Smooth muscle cell (in vitro differentiated cells): ENCODE data around the gene PRSS27. TPM values are rescaled to one million over a fixed set of nuclear protein-coding genes. Genes with fewer than 3 reads are reported as not detected.

Experiments
- DNase-seq: peaks from one replicate; lab custom pipeline; 2025; ENCODE audit not compliant: unreplicated experiment; lab: John Stamatoyannopoulos, UW
- H2AFZ ChIP-seq: fragments of 200-600 bp; sonication (generic); 2 replicates; pipeline ENCODE4 v1.6.0; 2016; ENCODE audit warnings: antibody characterized with exemption, low read depth, mild to moderate bottlenecking
- H3F3A ChIP-seq: fragments of 200-600 bp; sonication (generic); 2 replicates; pipeline ENCODE4 v1.6.0; 2017; ENCODE audit warnings: antibody characterized with exemption, low read depth
- H3K27ac ChIP-seq: fragments of 200-600 bp; sonication (generic); 2 replicates; pipeline ENCODE4 v1.5.1; 2016; ENCODE audit warnings: low read depth, mild to moderate bottlenecking
- H3K27me3 ChIP-seq: fragments of 200-600 bp; sonication (generic); 2 replicates; pipeline ENCODE4 v1.6.1; 2016; ENCODE audit warnings: low read depth, mild to moderate bottlenecking
- H3K36me3 ChIP-seq: fragments of 200-600 bp; sonication (generic); 2 replicates; pipeline ENCODE4 v1.5.1; 2016; ENCODE audit warnings: low read depth
- H3K4me1 ChIP-seq: fragments of 200-600 bp; sonication (generic); 2 replicates; pipeline ENCODE4 v1.5.1; 2016; ENCODE audit warnings: low read depth
- H3K4me2 ChIP-seq: fragments of 200-600 bp; sonication (generic); 2 replicates; pipeline ENCODE4 v1.6.0; 2016; ENCODE audit warnings: mild to moderate bottlenecking
- H3K4me3 ChIP-seq: fragments of 200-600 bp; sonication (generic); 2 replicates; pipeline ENCODE4 v1.5.1; 2016; ENCODE audit warnings: mild to moderate bottlenecking
- H3K79me2 ChIP-seq: fragments of 200-600 bp; sonication (generic); 2 replicates; pipeline ENCODE4 v1.6.0; 2016; ENCODE audit warnings: low read depth, mild to moderate bottlenecking
- H3K9ac ChIP-seq: fragments of 200-600 bp; sonication (generic); 2 replicates; pipeline ENCODE4 v1.6.0; 2016; ENCODE audit warnings: low read depth
- H3K9me3 ChIP-seq: fragments of 200-600 bp; sonication (generic); replicated peaks from 2 replicates; pipeline ENCODE4 v1.5.1; 2016; ENCODE audit warnings: low read depth
- H4K20me1 ChIP-seq: fragments of 200-600 bp; sonication (generic); 2 replicates; pipeline ENCODE4 v1.6.0; 2016; ENCODE audit warnings: low read depth
- CTCF ChIP-seq: fragments of 200-600 bp; sonication (generic); IDR thresholded peaks from 2 replicates; pipeline ENCODE4 v1.5.1; 2017; ENCODE audit warnings: borderline replicate concordance, mild to moderate bottlenecking, antibody characterized with exemption; ENCODE audit not compliant: insufficient read depth, poor library complexity, severe bottlenecking
- WGBS: methylation state at CpG from one replicate; pipeline ENCODE4 v1.1.7; 2016; ENCODE audit warnings: low lambda C conversion rate; 5-methylcytosine and 5-hydroxymethylcytosine counted together
- polyA plus RNA-seq: library from polyadenylated mRNA; unstranded; fragments of >200 nt; fragmentation: Nextera tagmentation; extraction: Ambion mirVana; gene quantifications from 2 replicates; pipeline ENCODE4 v1.2.1, GENCODE V29; 2016
- total RNA-seq: library from RNA; depleted of rRNA; stranded (reverse); fragments of >200 nt; gene quantifications from 2 replicates; pipeline ENCODE4 v1.2.3, GENCODE V29; 2014

PRSS27 gene
- total and polyA plus RNA-seq, 2 experiments from 2014 or later = 0.63 to 3.3 TPM

DNA sequence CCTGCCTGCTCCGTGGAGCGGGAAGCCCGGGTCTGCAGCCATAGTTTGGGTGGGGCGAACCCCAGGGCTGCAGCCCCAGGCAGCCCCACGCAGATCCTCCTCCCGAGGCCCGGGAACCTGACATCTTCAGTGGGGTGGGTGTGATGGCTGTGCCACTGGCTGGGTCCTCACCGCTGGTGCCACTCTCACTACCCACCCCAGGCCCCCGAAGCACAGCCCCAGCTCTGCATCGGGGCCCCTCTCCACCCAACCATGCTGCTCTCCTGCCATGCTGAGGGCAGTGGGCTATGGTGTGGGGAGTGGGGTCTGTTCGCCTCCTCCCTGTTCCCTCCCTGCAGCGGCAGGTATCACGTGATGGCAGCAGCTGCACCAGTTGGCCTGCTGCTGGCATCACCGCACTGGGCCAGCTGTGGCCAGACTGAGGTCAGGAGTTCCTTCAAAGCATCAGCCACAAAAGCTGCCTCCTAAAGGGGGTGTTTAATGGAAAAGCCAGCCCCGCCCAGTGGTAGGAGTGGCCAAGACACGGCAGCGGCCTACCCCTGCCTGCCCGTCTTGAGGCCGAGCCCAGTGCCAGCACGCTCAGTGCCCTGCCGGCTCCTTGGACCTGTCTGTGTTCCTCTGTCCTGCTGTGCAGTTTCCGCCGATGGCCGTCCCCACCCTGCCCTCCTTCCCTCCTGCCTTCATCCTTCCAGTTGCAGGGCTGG lies 26.9 kb downstream of the PRSS27 start:
- H3K36me3 ChIP-seq = no peaks in the 10 kb centered on the region
- peaks cover 27% of the 10 kb centered on the region for H3K79me2 ChIP-seq
- H3K9me3 ChIP-seq = no peaks in the 10 kb centered on the region
- H3K4me1 ChIP-seq = no peaks in the 10 kb centered on the region
- H3K4me2 ChIP-seq = no peak overlapping the region
- DNase-seq = no peak
- H3F3A ChIP-seq = no peaks in the 10 kb centered on the region
- H3K9ac ChIP-seq = no peak overlapping the region
- peaks cover 58% of the 10 kb centered on the region for H4K20me1 ChIP-seq
- 93% methylated on average over 24 of the region's 24 CpGs for WGBS
- no peak overlapping the region for H3K4me3 ChIP-seq
- no peaks in the 10 kb centered on the region for H3K27me3 ChIP-seq
- no peak overlapping the region for H3K27ac ChIP-seq
- TF ChIP-seq CTCF = no peak
- H2AFZ ChIP-seq = no peak overlapping the region

DNA sequence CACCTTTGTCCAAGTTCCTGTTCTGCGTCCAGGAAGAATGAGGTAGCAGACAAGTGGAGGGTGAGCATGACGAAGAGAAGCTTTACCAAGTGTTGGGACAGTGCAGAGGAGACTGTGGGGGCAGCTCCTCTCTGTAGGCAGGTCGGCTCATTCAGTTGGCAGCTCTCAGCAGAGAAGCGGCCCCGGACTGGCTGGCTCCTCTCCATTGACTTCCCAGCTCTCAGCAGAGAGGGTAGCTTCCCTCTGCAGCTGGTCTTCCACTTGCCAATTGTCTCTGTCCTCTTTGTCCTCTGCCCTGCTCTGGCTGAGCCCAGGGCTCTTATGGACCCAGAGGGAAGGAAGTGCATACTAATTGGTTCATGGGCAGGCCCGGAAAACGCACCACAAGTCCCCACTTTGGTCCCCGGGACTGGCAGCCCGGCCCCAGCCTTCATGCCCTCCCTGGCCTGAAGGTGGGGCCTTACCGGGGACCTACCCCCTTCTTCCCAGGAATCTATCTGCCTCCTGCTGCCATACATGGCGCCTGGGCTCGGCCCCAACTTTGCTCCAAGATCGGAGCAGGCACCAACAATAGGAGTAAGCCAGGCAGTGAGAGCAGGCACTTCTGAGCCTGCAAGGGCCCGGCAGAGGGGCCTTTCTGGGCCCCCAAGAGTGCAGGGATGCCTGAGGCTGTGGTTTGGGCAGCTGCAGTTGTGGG lies 27.6 kb downstream of the PRSS27 start:
- H3K27ac ChIP-seq = no peak overlapping the region
- WGBS = 95% methylated on average over 14 of the region's 14 CpGs
- H3K27me3 ChIP-seq = no peaks in the 10 kb centered on the region
- no peak overlapping the region for H2AFZ ChIP-seq
- TF ChIP-seq CTCF = no peak
- H3K9me3 ChIP-seq = no peaks in the 10 kb centered on the region
- no peaks in the 10 kb centered on the region for H3K36me3 ChIP-seq
- H3K4me3 ChIP-seq = no peak overlapping the region
- peaks cover 57% of the 10 kb centered on the region for H4K20me1 ChIP-seq
- H3K4me2 ChIP-seq = no peak overlapping the region
- peaks cover 34% of the 10 kb centered on the region for H3K79me2 ChIP-seq
- H3F3A ChIP-seq = no peaks in the 10 kb centered on the region
- H3K4me1 ChIP-seq = no peaks in the 10 kb centered on the region
- DNase-seq = no peak
- H3K9ac ChIP-seq = no peak overlapping the region

- Histone ChIP-seq H3K4me2 (no peak overlapping the region), H3K4me1 (no peaks in the 10 kb centered on the region), H4K20me1 (peaks cover 57% of the 10 kb centered on the region), H3K9me3 (no peaks in the 10 kb centered on the region), H3F3A (no peaks in the 10 kb centered on the region), H3K27me3 (no peaks in the 10 kb centered on the region), H3K9ac (no peak overlapping the region), H3K36me3 (no peaks in the 10 kb centered on the region), H2AFZ (no peak overlapping the region), H3K4me3 (no peak overlapping the region), H3K27ac (no peak overlapping the region), H3K79me2 (peaks cover 41% of the 10 kb centered on the region)
- no peak for TF ChIP-seq CTCF
- WGBS = 97% methylated on average over 29 of the region's 29 CpGs
- no peak for DNase-seq
Measured at GRCh38 chr16:2691491-2692248, 28.4 kb downstream of the PRSS27 start.
